K562 (cell line): Measurements from ENCODE around the gene CTDSP2.

Source experiments
- EZH2 ChIP-seq: IDR thresholded peaks from 2 replicates; pipeline ENCODE4 v1.6.1; 2012; ENCODE audit warnings: low read depth, mild to moderate bottlenecking, inconsistent platforms, low read length, borderline replicate concordance
- JUN ChIP-seq, 2 experiments: sonication (generic) in 1 of 2; formaldehyde crosslinking in 1 of 2; IDR thresholded peaks; 2 replicates each; pipeline versions ENCODE4 v1.6.1 to v1.8.0; 2012 to 2022; ENCODE audit warnings: borderline replicate concordance in 2 of 2, mild to moderate bottlenecking in 2 of 2, improper control_type of control experiment in 1 of 2, low read depth in 1 of 2, low read length in 1 of 2, missing genetic modification reagents in 1 of 2
- MED1 ChIP-seq: sonication (generic); formaldehyde crosslinking; IDR thresholded peaks from 2 replicates; pipeline ENCODE4 v1.8.1; 2023; ENCODE audit warnings: missing genetic modification reagents, borderline replicate concordance
- POLR2A ChIP-seq: fragments of 450-650 bp; conservative IDR thresholded peaks from 2 replicates; pipeline ENCODE4 v1.6.1; 2016
- SMARCE1 ChIP-seq: fragments of 450-650 bp; IDR thresholded peaks from 2 replicates; pipeline ENCODE4 v1.7.1; 2016; ENCODE audit warnings: mild to moderate bottlenecking
- ZKSCAN3 ChIP-seq: fragments of 250-450 bp; sonication (Bioruptor Pico); IDR thresholded peaks from 2 replicates; pipeline ENCODE4 v1.4.0; 2020
- ZKSCAN8 ChIP-seq: fragments of 200-800 bp; sonication (Bioruptor generic); IDR thresholded peaks from 2 replicates; pipeline ENCODE4 v1.6.1; 2016; ENCODE audit warnings: missing genetic modification characterization, missing compliant biosample characterization
- ZNF282 ChIP-seq: sonication (generic); formaldehyde crosslinking; IDR thresholded peaks from 2 replicates; pipeline ENCODE4 v1.8.1; 2023; ENCODE audit warnings: missing genetic modification reagents
- ZNF512 ChIP-seq: IDR thresholded peaks from 2 replicates; pipeline ENCODE4 v1.6.1; 2016; ENCODE audit warnings: missing genetic modification characterization, missing compliant biosample characterization

- TF ChIP-seq EZH2 (no peak), ZKSCAN8 (no peak), MED1 (CRISPR knock-in tag) (no peak), JUN (IDR thresholded peaks at IDR 0.05; ENCODE audit: borderline replicate concordance, low read depth, low read length) (no peak), JUN (CRISPR knock-in tag; IDR thresholded peaks at IDR 0.05; ENCODE audit: borderline replicate concordance) (no peak), ZKSCAN3 (CRISPR knock-in tag) (no peak), ZNF282 (CRISPR knock-in tag) (no peak), SMARCE1 (no peak), POLR2A (no peak), ZNF512 (no peak)
These were observed 71.5 kb downstream of the CTDSP2 start for GRCh38 chr12:57775044-57775443.
